ENCODE data around the gene TIMP4.

TIMP4 gene

DNA sequence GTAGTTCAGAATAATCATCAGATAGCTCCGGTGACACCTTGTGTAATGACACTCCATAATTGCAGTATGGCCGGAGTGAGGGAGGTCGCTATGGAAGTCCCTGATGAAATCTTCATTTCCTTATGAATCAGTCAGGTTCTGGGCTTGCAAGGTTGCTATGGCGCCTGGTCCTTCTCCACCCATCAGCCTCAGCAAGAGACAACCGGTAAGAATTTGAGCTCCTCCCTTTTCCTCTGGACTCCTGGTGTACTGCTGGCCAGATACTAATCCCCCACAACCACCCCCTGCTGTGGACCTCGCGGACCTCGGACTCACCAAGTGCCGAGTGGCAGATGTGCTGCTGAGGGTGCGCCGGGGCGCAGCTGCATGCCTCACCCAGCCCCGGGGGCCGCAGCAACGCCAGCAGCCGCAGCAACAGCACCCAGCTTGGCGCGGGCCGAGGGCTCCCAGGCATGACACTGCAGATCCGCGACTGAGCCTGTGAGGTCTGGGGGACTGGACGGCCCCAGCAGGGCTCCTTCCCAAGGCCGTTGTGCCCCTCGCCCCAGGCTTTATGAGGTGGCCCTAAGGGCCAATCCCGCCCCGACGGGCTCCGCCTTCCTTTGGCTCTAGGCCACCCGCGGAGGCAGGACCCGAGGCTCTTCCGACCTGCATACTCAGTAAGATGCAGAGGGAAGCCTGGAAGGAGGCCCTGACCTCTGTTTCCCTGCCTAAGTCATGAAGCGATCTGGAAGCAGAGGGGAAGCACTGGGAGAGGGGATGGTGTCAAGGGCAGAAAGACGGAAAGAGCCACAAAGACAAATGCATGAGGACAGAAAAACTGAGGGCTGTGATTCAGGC is at the start of gene TIMP4:
TIMP4 (minus strand) TSS at position 526 of the 840 bp plus-strand sequence; CDS start at position 454, 72 bp downstream.
- DNase-seq, result no peak

- DNase-seq, result no peak
Measured at GRCh38 chr3:12205171-12205570, 46.5 kb upstream of the TIMP4 start.

- no peak for DNase-seq
Measured at GRCh38 chr3:12201813-12202212, 43.1 kb upstream of the TIMP4 start.

DNA sequence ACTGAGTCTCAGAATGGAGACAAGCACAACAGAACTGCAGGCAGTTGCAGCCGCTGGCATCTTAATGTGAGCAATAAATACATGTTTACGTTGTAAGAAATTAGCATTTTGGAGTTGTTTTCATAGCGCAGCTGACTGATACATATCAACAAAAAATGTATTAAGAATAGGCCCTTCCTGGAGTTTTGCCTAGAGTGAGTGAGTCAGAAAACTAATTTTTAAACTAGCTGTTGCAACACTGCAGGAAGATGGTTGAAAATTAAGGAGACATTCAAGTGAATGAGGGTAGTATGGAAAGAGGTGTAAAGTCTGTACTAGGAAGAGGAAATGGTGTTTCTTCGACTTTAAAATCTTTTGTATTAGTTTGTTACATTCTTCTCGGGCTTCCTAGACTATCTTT is 39.6 kb upstream of the TIMP4 start:
- DNase-seq, result no peak

- DNase-seq, result no peak
Measured at GRCh38 chr3:12197475-12197874, 38.8 kb upstream of the TIMP4 start.

DNA sequence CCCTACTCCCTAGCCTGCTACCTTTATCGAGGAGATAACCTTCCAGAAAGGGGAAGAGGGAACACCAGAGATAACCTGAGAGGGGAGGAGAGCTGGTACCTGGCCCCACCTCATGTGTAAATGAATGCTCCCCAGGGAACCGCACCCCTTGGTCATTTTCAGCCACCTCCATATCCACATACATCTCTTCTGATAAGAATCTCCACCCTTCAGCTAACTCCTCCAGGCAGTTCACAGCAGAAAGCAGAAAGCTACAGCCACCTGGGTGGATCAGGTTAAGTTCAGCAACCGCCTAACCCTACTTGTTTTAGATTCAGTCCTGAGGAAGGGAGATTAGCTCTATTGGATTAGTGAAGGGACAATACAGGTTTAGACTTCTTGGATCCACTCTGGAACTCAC is 38.0 kb upstream of the TIMP4 start:
- no peak for DNase-seq

DNA sequence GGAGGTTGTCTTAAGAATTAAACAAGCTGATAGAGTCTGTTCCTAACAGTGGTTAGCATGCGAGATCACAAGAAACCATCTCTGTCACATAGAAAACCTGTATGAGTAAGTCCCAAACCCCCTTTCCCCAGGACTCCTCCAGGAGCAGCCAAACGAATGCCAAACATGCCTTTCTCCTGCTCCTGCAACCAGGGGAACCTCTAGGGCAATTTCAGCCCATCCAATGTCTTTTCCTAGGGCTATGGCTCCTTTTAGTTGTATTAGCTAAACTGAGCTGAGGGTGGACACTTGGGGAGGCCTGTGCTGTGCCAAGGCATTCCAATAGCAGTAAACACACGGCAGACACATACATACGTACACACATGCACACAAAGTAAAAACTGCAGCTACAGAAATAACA is 36.5 kb upstream of the TIMP4 start:
- DNase-seq, result no peak

DNA sequence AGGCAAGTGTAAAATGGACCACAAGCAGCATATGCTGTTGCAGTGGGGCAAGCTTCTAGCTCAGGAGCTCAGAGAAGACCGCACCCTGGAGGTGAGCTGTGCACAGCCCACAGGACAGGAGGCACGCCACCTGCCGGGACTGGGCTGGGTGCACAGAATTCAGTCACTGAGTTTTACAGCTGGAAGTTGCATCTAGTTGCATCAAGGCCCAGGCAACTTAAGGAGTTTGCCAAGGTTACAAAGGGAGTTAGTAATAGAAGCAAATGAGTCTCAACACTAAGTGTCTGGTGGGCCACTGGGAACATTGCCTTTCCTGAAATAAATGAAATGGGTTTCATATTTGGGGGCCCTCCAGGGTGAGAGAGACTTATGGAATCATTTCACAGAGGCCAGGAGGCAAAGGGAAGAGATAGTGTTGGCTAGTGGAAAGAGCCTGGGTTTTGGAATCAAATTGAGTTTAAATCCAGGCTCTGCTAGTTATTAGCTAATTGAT is 36.0 kb upstream of the TIMP4 start:
- DNase-seq, result no peak

DNA sequence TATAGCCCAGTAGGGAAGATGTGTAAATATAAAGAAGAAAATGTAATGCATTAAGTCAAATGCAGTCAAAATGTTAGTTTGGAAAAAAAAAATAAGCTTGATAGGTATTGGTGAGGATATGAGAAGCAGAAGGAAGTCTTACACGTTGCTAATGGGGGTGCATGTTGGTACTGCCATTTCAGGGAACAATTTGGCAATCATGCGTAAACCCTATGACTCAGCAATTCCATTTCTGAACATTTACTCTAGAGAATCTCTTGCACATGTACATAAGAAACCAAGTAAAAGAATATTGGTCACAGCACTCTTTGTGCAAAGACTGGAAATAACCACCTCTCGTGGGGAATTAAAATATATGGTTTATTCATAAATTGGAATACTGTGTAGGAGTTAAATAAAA is 35.5 kb upstream of the TIMP4 start:
- no peak for DNase-seq

DNA sequence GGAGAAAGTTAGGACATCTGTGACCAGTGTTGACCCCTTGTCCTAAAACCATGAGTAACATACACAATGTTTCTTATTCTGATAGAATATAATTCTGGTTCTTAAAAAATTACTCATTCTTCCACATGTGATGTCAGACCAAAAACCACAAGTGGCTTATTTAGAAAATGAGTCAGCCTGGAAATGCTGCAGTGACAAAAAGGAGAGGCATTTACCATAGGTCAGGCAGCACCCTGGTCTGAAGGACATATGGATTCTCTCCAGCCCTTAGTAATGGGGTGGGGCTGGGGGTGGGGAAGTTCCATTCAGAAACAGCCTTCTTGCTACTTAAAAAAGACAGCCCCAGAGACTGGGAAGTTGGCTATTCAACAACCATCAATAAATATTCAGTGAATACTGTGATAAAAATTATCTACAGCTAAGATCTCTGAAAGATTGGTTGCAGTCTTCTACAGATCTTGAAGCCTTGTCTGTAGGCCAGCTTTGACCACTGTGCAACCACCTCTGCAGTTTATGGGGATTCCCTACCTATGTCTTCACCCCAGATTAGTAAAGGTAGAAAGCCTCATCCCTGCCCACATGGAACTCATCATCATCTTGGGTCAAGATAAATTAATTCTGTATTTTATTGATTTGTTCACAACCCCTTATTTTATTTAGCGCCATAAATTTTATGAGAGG is 34.9 kb upstream of the TIMP4 start:
- DNase-seq, result no peak

DNA sequence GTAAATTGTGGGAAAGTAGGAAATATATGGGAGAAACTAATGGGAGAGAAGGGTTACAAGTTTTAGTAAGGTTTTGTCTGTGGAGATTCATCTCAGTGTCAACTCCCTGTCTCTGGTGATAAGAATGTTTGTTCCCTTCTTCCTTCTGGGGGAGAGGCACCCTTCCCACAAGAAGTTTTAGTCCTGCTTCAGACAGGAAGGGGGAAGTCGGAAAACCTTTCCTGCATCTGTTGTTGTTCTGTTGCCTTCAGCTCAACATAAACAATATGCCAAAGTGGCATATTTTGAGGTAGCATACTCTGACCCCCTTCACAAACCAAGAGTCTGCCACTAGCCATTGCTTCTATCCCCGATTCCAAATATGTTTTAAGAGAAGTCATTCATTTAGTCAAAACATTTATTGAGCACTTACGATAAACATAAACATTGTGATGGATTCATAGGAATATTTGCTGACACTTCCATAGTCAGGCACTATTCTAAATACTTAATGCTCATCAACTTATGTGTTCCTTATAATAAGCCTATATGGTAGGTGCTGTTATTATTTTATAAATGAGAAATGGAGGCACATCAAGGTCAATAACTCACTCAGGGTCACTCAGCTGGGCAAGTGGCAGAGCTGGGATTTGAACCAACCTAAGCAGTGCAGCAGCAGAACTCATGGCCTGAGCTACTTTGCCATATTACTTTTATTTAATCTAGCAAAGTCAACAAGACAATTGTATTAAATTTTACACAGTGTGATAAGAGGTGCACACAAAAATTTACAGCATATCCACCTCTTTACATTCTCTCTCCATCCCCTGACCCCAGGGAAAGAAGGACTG is 34.2 kb upstream of the TIMP4 start:
- no peak for DNase-seq

- no peak for DNase-seq
Measured at GRCh38 chr3:12192173-12192572, 33.5 kb upstream of the TIMP4 start.

GRCh38 chr3:12191559-12191958 is 32.8 kb upstream of the TIMP4 start:
- DNase-seq, result no peak

GRCh38 chr3:12190832-12191231 is 32.1 kb upstream of the TIMP4 start:
- DNase-seq, result no peak

- DNase-seq, result no peak
Measured at GRCh38 chr3:12190221-12190807, 31.6 kb upstream of the TIMP4 start.

GRCh38 chr3:12188681-12189287 is 30.1 kb upstream of the TIMP4 start:
- DNase-seq, result no peak

DNA sequence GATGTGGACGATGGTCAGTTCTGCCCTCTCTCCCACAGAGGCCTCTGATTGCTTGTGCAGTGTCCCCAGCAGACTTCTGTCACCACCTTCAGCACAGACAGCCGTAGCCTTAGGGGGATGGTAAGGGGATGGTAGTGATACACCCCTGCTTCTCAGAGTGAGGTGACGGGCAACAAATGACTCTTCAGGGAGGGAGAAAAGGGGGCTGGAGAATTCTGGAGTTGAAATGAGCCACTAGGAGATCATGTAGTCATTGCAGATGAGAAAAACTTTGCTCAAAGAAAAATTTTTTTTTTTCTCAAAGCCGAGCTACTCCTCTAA is 29.6 kb upstream of the TIMP4 start:
- no peak for DNase-seq

DNA sequence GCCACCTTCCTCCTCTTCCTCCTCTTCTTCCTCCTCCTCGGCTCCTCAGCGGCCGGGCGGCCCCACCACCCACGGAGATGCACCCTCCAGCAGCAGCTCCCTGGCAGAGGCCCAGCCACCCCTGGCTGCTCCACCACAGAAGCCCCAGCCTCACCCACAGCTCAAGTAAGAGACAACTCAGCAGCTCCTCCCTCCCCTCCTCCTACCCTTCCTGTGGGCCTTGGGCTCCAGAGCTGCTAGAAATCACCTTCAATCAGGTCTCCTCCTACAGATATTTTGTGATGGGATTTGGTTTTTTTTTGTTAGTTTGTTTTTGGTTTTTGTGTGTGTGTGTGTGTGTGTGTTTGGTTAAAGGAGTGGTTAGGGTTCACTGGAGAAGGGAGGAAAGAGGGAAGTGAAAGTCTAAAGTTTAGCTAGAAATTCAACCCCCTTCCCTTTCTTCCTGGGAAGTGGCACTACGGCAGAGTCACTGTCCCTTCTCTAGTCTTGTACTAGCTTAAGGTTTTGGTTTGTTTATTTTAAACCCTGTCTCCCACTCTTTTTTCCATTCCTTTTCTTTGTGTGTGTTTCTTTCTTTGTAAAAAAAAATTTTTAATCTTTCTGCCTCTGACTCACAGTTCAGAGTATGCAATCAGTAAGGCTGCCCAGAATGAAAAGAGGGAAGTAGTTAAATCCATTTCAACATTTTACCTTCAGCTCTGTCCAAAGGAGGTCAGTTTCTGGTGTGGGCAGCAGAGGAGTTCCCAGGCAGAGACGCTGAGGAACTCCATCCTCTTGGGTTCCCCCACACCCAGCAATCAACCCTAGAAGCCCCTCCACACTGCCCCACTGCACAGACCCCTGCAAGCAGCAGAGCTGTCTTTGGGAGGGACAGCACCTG is 29.0 kb upstream of the TIMP4 start:
- DNase-seq, result no peak

- no peak for DNase-seq
Measured at GRCh38 chr3:12186515-12187286, 28.0 kb upstream of the TIMP4 start.

DNA sequence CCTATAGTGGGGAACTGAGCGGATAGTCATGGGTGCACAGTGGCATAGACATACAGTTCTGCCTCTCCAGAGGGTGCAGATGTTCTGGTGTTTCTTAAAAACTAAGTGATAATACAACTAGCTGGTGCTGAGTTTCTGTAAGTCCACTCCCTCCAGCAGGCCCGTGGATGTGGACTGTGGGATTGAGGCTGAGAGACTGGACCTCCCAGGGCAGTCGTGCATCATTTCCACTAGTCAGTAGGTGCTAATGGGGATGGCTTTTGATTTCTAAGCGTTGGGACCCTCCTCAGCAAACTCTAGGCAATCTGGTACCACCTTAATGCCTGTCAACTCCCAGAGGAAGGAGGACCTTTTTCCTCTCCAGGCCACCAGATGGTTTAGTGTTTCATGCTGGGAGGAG is 27.3 kb upstream of the TIMP4 start:
- no peak for DNase-seq

All from cerebellar nuclear complex (tissue), 1 donor.